Suprapubic skin (tissue), 4 donors: ENCODE data around the gene FSIP1.

Source experiments
- CTCF ChIP-seq, 2 donors: fragments of 200-600 bp in 1 of 2; fragments of 450-650 bp in 1 of 2; sonication (generic) in 1 of 2; IDR thresholded peaks; one replicate each; pipeline ENCODE4 v1.5.1; 2016 to 2019; ENCODE audit warnings: antibody characterized with exemption in 2 of 2, mild to moderate bottlenecking in 1 of 2, moderate library complexity in 1 of 2
- EP300 ChIP-seq: sonication (generic); formaldehyde crosslinking; IDR thresholded peaks from one replicate; pipeline ENCODE4 v1.6.1; 2017; ENCODE audit warnings: antibody characterized with exemption
- POLR2A ChIP-seq, 2 donors: fragments of 450-650 bp; IDR thresholded peaks; one replicate each; pipeline ENCODE4 v1.6.1; 2017; ENCODE audit warnings: antibody characterized with exemption in 2 of 2, mild to moderate bottlenecking in 2 of 2, moderate library complexity in 2 of 2
- POLR2AphosphoS5 ChIP-seq, 3 donors: sonication (generic); formaldehyde crosslinking; IDR thresholded peaks; one replicate each; pipeline ENCODE4 v1.6.1; 2017; ENCODE audit warnings: antibody characterized with exemption in 3 of 3

DNA sequence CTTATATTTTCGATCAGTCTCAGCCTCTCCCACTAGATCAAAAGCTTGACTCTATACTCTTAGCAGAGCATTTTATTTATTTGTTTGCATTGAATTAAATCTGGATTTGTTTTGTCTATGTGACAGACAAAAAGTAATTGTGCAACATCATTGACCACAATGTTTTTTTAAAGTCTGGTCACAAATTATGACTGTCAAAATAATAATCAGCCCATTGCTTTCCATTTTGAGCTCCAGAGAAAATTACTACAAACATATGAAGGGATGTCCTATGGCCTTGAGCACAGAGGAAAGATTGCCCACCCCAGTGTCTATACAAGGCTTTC, 82.3 kb downstream of the FSIP1 start:
- TF ChIP-seq POLR2A (IDR thresholded peaks at IDR 0.05): no peak
- no peak for TF ChIP-seq EP300
- no peak for TF ChIP-seq CTCF (IDR thresholded peaks at IDR 0.05)
- no peak for TF ChIP-seq POLR2AphosphoS5 (IDR thresholded peaks at IDR 0.05)
